ENCODE measurements around the gene NMNAT2.

NMNAT2 gene

DNA sequence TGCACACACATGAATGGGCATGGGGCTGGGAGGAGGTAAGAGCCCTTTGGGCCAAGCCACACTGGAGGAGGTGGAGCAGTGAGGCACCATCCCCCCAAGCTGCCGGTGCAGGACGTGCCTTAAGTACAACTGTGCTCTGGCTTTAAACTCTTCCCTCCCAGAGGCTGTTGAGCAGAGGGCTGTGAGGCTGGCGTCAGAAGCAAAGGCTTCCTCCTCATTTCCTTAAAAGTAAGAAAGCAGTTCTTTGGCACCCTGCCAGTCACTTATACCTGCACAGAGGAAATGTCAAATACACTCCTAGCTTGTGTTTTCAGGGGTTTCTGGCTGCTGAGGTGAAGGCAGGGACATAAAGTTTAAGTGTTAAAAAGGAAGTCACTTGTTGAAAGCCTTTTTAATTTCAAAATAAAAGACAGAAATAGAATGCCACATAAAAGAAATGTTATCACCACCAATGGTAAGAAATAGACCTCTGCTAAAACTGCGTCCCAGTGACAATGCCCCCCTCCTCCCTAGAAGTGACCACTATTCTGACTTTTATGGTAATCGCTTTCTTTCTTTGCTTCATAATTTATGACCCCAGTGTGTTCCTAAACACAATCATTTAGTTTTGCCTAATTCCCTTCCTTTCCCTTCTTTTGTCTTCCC, 199.1 kb downstream of the NMNAT2 start:
- no peak for DNase-seq (ENCODE audit: low read depth, low spot score)
- ChIA-PET POLR2A (no interaction called here), CTCF (interaction anchor here (0.8 to 7.2 kb wide), 5 partner anchors 10 to 256 kb away, joined by 3 to 58 read pairs (median 3); no protein-coding TSS in a partner anchor)
- no peak overlapping the region for H3K4me3 ChIP-seq (ENCODE audit: low read depth, low read length)
- TF ChIP-seq, protein P1, sequence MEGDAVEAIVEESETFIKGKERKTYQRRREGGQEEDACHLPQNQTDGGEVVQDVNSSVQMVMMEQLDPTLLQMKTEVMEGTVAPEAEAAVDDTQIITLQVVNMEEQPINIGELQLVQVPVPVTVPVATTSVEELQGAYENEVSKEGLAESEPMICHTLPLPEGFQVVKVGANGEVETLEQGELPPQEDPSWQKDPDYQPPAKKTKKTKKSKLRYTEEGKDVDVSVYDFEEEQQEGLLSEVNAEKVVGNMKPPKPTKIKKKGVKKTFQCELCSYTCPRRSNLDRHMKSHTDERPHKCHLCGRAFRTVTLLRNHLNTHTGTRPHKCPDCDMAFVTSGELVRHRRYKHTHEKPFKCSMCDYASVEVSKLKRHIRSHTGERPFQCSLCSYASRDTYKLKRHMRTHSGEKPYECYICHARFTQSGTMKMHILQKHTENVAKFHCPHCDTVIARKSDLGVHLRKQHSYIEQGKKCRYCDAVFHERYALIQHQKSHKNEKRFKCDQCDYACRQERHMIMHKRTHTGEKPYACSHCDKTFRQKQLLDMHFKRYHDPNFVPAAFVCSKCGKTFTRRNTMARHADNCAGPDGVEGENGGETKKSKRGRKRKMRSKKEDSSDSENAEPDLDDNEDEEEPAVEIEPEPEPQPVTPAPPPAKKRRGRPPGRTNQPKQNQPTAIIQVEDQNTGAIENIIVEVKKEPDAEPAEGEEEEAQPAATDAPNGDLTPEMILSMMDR (IDR thresholded peaks at IDR 0.05; ENCODE audit: insufficient read depth, low read length, missing control alignments), result no peak

DNA sequence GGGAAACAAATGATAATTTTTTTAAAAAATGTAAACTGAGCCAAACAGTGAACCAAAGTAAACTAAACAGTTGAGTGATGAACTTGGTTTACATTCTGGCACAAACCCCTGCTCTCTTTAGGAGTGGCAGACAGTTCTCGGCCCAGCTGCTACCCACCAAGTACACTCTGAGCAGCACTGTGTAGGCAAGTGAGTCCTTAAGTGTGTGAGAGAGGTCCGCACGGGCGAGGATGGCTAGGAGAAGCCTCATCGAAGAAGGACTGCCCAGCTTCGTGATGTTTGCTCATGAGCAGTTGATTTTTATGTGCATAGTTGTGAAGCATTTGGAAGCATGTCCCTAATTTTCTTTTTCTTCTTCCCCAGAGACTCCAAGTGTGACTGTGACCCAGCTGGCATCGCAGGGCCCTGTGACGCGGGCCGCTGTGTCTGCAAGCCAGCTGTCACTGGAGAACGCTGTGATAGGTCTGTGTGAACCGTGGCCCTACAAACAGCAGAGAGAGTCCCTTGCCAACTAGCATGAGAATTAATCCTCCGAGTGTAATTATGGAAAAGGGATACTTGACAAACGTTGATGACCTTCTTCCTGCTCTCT, 200.1 kb downstream of the NMNAT2 start:
- TF ChIP-seq, protein P1 (IDR thresholded peaks at IDR 0.05; ENCODE audit: insufficient read depth, low read length, missing control alignments), result no peak
- ChIA-PET CTCF (interaction anchor here (1.3 to 6.7 kb wide), 3 partner anchors 11 to 255 kb away, joined by 3 to 58 read pairs (median 6); no protein-coding TSS in a partner anchor), POLR2A (no interaction called here)
- H3K4me3 ChIP-seq (ENCODE audit: low read depth, low read length), result no peak overlapping the region
- DNase-seq (ENCODE audit: low read depth, low spot score), result no peak

DNA sequence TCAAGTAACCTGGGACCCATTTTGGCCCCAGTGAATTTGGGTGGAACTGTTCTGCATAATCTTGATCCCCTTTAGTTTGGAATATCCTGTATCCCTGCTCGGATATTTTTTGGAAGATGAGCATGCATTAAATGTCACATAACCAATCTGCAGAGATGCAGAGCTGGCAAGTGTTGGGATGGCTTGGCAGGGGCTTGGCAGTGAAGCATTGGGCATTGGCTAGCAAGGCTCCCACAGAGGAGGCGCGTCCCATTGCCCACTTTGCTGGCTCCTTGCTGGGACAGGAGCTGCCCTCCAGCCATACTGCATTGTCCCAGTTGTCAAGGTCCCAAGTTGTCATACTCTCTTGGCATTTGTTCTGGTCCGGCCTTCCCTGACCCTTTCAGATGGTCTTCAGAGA, 202.2 kb downstream of the NMNAT2 start:
- CTCF ChIA-PET, result interaction anchor here (1.2 to 6.7 kb wide), 4 partner anchors 9 to 19 kb away, joined by 3 to 58 read pairs (median 4); no protein-coding TSS in a partner anchor
- TF ChIP-seq, protein P1 (IDR thresholded peaks at IDR 0.05; ENCODE audit: insufficient read depth, low read length, missing control alignments), result no peak
- POLR2A ChIA-PET, result no interaction called here
- no peak for DNase-seq (ENCODE audit: low read depth, low spot score)
- no peak overlapping the region for H3K4me3 ChIP-seq (ENCODE audit: low read depth, low read length)

DNA sequence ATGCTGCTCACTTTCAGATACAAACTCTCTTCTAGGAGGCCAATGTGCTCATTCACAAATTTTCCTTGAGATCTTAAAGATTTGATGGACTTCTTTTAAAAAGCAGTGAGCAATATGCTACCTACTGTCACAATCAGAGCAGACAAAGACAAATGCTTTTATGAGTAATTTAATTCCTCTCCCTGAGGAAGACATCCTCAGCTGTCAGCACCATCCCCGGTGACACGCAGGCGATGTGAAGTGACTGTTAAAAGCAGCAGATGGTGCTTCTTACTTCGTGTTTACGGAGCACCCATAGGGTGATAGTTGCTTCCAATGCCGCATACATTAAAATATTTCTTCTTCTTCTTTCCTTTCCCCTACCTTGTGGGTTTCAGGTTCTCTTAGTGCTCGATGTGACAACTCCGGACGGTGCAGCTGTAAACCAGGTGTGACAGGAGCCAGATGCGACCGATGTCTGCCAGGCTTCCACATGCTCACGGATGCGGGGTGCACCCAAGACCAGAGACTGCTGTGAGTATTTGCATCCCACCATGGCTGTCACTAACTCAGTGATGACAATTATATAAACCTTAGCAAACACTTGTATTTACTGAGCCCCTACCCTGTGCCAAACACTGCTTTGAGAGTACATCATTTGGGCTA, 203.0 kb downstream of the NMNAT2 start:
- H3K4me3 ChIP-seq (ENCODE audit: low read depth, low read length), result no peak overlapping the region
- ChIA-PET CTCF (interaction anchor here (1.2 to 6.7 kb wide), 3 partner anchors 9 to 13 kb away, joined by 3 to 58 read pairs (median 3); no protein-coding TSS in a partner anchor), POLR2A (no interaction called here)
- TF ChIP-seq, protein P1 (IDR thresholded peaks at IDR 0.05; ENCODE audit: insufficient read depth, low read length, missing control alignments), result no peak
- DNase-seq (ENCODE audit: low read depth, low spot score), result no peak

DNA sequence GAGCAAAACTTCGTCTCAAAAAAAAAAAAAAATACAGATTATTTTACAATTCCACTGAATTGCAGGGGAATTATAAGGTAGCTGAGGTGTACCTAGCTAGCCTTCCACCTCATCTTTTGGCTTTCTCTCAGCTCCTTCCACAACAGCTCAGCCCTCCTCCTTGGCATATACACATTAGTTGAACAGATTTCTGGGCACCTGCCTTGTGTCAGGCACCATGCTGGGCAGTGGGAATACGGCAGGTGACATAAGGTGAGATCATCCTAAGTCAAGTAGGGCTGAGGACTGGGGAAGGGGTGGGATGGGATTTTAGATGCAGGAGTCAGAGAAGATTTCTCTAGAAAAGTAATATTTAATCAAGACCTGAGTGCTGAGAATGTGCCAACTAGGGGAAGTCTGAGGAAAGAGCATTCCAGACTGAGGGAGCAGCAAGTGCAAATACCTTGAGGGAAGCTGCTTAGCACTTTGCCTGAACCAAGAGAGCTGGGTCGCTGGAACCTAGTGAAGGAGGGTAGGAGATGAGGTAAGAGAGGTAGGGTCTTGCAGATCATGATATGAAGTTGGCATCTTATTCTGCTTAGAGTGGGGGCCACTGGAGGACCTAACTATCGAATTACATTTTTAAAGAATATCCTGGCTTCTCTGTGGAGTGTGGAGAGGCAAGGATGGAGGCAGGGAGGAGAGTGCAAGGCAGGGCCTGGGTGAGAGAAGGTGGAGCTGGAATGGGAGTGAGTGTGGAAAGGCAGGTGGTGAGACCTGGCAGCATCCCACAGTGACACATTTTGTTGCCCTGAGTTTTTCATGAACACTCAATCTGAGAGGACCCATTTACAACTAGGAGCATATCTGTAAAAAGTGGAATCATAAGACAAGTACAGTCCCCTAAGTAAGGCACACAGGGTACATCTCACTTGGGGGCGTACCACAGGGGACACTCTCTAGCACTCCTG, 203.9 kb downstream of the NMNAT2 start:
- ChIA-PET CTCF (interaction anchor here (0.8 to 6.7 kb wide), 5 partner anchors 8 to 20 kb away, joined by 3 to 58 read pairs (median 5); no protein-coding TSS in a partner anchor), POLR2A (no interaction called here)
- TF ChIP-seq, protein P1 (IDR thresholded peaks at IDR 0.05; ENCODE audit: insufficient read depth, low read length, missing control alignments), result no peak
- no peak for DNase-seq (ENCODE audit: low read depth, low spot score)
- H3K4me3 ChIP-seq (ENCODE audit: low read depth, low read length), result no peak overlapping the region

All from AG04449 (cell line).